CD4-positive, alpha-beta T cell treated with Interleukin-6 for 4 hours (primary cell): Measurements from ENCODE around the gene AGBL4.
"Not testable (repeated sequence)": the region's sequence is repeated elsewhere in the genome, so short reads cannot be mapped to it uniquely, and the experiment has no call there.

Experiments used
- DNase-seq: peaks from one replicate; pipeline ENCODE4 v3.0.0-alpha.2; 2020; ENCODE audit warnings: mixed read lengths

The AGBL4 gene

DNA sequence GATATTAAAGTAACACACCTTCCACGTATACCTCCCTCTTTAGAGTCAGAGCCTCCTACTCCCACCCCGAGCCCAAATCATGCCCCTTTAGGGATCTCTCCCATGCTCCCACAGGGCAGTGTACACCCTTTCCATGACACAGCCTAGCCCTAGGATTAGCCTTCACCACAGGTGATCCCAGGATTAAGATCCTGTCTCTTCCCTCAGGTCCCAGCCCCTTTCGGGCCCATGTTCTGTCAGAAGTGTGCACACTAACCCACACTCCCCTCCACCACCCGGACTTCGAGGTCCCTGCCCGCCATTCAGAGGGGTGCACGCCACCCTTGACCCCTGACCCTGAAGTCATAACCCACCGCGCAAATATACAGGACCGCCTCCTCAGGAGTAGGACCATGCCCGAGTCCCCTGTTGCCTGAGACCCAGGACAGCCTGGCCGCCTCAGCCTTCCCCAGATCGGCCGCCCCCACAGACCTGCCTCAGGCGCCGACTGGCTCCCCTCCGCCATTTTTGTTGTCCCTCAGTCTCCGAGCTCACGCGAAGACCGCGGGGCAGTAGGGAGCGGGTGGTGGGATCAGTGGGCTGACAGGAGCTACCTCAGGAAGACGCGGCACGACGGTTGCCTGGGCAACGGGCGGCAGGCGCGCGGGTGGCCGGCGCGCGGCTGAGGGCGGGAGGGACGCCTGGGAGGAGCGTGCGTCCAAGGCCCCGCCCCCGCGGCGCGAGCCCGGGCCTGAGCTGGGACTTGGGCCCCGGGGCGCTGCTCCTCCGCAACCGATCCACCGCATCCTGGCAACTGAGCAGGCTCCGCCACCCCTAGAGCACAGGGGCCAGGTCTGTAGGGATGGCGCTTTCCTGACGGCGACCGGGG lies at the start of gene AGBL4:
Gene AGBL4 (minus strand): TSS at position 663 of the 868 bp plus-strand sequence.
- DNase-seq, result no peak

DNA sequence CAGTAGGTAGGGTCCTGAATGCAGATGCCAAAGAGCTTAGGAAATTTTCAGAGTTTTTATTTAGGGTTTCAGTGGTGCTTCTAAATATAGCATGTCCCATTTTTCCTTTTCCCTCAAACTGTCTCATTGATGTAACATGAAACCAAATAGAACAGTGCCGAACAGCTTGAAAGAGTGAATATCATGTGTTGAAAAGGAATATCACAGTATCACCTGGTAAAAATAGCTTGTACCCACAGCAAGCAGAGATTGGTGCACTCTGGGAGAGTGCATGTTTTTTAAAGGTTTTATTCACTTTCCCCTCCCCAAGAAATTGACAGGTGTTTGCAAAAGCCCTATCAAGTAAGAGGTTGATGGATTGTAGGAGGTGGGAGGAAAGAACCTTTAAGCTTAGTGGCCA lies 43.1 kb upstream of the AGBL4 start:
- DNase-seq, result no peak

DNA sequence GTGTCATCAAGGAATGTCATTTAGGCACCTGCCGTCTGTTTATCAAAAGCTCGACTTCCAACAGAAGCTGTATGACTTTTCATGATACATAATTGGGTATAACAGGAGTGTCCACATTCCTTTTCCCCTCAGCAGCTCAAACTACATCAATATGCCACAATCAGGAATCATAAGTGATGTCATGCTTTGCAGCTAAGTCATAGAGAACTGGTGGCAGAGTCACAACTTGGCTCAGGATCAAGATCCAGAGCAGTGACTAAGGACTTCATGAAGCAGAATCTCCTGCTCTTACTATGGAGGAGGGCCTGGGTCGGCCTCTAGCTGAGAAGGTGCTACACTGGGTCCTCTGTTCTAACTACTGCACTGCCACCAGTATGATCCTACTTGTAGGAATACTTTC lies 36.5 kb upstream of the AGBL4 start:
- DNase-seq, result no peak

DNA sequence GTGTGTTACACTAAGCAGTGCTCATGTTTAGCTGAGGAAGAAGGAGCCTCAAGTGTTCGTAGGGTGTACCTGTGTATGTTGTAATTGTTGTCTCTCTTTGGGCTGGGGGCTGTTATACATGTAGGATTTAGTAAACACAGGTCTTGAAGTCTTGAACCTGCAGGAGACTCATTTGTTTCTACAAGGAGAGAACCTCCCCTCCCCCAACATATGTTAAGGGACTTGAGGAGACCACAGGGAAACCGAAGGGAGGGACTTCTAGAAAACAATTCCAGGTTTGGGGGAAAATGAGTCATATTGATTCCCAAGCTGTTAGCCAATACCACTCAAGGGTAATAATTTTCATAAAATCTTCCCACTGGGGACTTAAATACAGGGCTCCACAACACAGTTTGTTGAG lies 25.0 kb upstream of the AGBL4 start:
- no peak for DNase-seq

DNA sequence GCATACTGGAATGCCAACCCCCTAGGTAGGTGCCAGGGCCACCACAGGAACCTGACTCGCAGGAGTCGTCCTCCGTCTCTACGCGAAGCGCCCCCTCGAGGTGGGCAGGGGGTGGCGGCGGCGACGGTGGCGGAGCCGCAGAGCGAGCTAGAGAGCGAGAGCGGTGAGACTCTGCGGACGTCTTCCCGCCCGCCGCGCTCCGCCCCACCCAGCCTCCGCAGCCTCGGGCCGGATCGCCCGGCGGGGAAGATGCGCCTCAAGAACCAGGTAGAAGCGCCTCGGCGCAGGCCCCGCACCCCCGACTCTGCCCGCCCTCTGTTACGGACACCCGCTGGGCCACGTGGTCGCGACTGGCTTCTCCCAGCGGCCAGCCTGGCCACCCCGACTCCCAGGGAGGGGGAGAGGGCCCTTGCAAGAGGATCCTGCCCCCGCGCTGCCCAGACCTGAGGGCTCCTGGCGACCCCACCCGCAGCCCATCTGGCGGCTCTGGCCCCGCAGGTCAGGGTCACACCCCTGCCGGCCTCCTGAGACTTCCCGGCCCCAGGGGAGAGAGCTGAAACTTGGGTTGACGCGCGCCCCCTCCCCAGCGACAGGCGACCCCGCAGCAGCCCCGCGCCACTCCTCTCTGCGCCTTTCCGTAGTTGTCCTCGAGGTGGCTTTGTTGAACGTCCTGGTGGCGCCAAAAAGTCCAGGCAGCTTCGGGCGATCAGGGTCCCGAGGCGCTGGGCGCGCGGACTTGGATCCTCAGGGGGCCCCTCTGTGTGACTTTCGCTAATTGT lies 24.4 kb upstream of the AGBL4 start:
- DNase-seq, result no peak

DNA sequence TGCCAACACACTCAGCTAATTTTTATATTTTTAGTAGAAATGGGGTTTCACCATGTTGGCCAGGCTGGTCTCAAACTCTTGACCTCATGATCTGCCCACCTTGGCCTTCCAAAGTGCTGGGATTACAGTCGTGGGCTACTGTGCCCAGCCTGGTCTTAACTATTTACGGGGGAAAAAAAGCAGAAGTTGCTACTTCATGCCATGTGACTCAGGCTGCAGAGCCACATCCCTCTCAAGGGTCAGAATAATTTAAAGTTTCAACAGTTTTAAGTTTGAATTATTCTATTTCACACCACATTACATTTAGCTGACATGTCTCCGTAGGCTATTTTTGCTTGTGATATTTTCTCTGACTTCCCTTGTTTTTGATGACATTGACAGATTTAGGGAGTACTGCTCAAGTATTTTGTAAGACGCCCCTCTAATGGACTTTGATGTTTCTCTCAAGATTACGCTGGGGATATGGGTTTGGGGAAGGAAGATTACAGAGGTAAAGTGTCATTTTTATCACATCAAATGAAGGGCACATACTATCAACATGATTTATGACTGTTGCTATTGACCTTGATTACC lies 14.6 kb upstream of the AGBL4 start:
- DNase-seq, result no peak

DNA sequence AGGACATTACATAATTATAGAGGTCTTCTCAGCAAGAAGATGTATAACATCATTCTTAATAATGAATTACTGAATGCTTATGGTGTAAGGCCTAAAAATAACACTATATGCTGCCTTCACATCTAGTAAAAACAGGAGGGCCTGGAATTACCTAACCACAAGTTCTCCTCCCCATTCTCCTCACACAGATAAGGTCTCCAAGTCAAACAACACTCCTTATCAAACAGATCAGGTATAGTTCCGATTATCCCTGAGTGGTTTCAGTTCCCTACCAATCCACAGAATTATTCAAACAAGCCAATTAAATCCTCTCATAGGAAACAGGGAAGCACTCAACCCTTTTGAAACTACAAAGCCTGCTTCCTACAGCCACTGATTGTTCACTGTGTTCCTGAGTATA lies 4.0 kb upstream of the AGBL4 start:
- no peak for DNase-seq

DNA sequence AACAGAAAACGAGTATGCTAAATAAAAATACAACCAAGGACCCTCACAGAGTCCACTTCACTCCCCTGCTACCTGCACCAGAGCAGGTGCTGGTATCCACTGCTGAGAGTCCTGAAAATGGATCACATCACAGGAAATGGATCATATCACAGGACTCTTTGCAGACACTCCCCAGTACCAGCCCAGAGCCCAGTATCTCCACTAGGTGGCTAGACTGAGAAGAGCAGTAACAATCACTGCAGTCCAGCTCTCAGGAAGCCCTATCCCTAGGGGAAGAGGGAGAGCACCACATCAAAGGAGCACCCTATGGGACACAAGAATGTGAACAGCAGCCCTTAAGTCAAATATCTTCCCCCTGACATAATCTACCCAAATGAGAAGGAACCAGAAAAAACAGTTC lies 28.0 kb downstream of the AGBL4 start:
- DNase-seq, result no peak

DNA sequence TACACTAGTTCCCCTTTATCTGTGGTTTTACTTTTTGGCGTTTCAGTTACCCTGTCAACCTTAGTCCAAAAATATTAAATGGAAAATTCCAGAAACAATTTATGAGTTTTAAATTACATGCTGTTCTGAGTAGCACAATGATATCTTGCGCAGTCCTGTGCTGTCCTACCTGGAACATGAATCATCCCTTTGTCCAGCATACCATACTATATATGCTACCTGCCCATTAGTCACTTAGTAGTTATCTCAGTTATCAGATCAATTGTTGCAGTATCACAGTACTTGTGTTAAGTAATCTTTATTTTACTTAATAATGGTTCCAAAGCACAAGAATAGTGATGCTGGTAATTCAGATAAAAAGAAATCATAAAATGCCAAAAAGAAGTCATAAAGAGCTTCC lies 52.7 kb downstream of the AGBL4 start:
- no peak for DNase-seq

DNA sequence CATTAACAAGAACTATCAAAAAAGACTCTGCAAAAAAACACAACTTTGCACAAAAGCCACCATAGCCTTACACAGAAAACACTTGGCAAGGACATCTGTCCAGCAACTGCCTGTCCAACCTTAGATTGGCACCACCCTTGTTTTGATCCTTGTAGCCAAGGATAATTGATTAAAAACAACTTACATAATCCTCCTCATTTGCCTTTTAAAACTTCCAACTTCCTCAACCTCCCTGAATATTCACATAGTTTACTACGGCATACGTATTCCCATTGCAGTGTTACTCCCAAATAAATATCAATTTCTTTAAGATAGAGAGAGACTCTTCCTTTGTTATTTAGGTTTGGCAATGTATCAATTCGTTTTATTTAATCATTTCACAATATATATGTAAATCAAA lies 72.4 kb downstream of the AGBL4 start:
- DNase-seq, result no peak

DNA sequence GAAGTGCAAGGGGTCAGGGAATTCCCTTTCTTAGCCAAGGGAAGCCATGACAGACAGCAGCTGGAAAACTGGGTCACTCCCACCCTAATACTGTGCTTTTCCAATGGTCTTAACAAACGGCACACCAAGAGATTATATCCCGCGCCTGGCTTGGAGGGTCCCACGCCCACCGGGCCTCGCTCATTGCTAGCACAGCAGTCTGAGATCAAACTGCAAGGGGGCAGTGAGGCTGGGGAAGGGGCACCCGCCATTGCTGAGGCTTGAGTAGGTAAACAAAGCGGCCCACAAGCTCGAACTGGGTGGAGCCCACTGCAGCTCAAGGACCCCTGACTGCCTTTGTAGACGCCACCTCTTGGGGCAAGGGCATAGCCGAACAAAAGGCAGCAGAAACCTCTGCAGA lies 108.5 kb downstream of the AGBL4 start:
- DNase-seq, result not testable (repeated sequence)

DNA sequence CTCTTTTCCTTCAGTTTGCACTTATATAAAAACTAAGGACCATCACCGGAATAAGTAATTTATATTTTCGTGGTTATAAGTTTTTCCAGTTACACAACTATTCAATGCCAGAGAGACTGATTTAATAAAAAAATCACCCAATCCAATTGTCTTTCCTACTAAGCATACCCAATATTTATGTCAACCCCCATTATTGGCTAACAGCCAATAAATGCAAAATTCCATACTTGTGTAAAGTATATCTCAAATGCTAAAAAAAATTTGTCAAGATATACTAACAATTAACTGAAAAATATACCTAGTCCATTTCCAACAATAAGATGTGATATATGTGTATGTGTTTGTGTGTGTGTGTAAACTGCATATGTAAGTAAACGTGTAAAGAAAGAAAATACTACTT lies 117.4 kb downstream of the AGBL4 start:
- DNase-seq, result no peak

DNA sequence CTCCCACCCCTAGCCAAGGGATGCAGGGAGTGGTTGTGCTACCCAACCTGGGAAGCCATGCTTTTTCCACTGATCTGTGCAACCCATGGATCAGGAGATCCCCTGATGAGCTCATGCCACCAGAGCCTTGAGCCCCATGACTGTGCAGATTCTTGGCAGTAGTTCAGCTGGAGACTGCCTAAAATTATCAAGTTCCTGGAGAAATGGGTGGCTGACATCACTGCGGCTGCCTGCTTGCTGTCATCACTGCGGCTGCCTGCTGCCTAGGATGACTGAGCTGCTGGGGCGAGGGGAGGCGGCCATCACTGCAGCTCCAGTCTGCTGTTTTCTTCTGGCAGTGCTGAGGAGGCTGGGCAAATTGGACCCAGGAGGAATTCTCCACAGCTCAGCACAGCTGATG lies 159.2 kb downstream of the AGBL4 start:
- no peak for DNase-seq

DNA sequence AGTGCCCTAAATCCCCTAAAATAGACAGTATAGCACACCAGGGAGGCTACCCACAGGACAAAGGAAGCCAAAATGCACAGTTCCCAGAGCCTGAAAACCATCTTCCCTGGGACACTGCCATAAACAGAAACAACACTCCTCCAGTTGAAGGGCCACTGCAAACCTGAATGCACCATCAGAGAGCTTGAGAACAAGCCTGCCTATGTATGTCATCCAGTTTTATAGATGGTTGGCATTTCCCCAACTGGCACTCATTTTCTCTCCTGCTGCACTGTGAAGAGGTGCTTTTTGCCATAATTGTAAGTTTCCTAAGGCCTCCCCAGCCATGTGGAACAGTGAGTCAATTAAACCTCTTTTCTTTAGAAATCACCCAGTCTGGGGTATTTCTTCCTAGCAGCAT lies 169.0 kb downstream of the AGBL4 start:
- DNase-seq, result no peak

DNA sequence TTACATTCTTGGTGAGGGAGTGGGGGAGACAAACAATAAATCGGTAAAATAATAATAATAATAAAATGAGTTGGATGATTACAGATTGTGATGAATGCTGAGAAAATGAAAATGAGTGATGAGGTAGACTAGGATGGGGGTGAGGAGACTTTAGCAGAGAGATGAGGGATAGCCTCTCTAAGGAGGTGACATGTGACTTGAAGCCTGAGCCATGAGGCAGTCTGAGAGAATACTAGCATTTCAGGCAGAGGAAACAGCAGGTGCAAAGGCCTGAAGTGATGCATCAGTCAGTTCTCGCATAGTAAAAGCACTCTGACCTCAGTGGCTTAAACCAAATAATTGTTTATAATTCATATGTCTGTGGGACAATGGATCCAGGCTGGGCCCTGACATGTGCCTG lies 181.2 kb downstream of the AGBL4 start:
- DNase-seq, result no peak

DNA sequence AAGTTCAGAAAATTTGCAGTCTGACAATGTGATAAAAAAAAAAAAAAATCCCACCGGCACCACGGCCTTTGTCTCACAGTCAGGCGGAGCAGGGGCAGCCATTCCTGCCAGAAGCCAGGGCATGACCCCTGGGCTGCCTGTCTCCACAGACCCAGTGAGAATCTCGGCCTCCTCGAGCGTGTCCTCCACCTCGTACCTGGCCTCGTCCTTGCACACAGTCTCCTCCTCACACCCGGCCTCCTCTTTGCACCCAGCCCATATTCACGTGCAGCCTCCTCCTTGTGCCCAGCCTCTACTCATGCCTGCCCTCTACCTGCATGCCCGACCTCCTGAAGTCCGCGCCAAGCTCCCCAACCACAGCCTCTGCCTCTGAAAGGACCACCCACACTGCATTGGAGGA lies 182.0 kb downstream of the AGBL4 start:
- no peak for DNase-seq

DNA sequence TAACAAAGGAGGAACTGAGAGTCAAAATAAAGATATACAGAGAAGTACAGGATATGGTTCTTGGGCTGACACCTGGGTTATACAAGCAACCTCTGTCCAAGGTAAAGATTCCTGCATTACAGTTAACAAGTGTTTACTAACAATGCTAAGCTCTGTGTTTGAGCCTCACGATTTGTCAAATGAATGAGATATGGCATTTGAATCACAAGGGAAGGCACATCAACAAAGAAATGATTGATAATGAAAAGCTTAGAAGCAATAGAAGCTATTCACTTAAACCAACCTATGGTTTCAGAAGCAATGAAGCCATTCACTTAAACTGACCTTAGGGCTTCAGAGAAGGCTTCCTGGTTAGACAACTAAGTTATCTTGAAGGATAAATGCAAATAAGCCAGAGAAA lies 199.5 kb downstream of the AGBL4 start:
- DNase-seq, result no peak

DNA sequence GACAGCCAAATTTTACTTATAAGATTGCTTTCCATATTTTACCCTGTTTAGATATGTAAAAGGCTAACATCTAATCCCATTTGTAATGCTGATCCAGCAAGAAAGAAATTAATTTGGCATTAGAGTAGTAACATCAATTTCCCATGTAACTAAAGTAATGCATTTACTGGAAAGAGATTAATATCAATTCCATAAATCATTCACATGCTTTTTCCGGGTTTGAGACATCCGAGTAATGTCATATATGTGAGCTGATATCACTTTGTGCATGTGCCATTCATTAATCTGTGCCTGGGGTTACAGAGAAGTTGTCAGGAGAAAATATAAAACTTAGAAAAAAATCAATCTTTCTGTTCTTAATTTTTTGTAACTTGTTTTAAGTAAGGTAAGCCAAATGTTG lies 206.1 kb downstream of the AGBL4 start:
- no peak for DNase-seq

DNA sequence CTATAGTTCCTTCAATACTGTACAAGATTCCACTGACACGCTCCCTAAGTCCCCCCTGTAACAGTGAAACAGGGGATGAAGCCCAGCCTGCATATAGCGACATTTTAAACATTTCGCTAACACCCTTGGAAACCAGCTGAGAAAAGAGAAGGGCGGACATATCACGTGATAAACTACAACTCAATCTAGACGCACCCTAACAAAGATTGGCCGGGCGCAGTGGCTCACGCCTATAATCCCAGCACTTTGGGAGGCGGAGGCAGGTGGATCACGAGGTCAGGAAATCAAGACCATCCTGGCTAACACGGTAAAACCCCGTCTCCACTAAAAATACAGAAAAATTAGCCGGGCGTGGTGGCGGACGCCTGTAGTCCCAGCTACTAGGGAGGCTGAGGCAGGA lies 236.7 kb downstream of the AGBL4 start:
- DNase-seq, result not testable (repeated sequence)

DNA sequence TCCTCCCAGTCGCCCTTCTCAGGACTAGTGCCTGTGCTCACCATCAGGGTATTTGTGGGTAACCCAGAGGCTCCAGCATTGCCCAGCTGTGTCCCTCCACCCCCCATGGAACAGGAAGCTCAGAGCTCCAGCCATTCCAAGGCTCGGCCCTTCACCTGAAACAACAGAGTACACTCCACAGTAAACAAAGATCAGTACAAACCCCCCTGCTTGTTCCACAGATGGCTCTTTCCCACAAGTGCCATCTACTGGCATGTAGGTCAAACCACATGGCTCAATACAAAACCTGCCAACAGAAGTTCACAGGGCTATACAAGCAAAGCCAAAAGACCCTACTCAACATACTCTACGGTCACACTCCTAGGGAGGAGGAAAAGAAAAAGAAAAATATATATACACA lies 258.7 kb downstream of the AGBL4 start:
- DNase-seq, result no peak

DNA sequence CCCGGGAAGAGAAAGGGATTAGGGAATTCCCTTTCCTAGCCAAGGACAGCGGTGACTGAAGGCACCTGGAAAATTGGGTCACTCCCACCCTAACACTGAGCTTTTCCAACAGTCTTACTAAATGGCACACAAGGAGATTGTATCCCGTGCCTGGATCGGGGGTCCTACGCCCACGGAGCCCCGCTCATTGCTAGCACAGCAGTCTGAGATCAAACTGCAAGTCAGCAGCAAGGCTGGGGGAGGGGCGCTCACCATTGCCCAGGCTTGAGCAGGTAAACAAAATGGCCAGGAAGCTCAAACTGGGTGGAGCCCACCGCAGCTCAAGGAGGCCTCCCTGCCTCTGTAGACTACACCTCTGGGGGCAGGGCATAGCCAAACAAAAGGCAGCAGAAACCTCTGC lies 285.6 kb downstream of the AGBL4 start:
- not testable (repeated sequence) for DNase-seq

DNA sequence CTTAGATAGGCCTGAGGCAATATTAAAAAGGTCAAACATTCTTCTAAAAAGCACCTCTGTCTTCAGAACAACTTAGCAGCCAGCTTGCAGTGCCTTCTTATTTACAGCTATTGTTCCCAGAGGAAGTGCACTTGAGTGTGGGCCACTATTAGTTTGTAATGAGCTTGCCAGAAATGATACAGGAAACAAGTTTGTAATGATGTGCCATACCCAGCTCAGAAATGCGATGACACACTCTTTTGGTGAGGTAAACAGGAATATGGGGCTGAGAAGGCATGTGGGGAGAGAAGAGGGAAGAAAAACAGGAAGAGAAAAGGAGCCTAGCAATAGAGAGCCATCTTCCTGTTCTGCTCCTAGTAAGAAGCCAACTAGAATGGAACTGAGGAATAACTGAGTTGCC lies 295.4 kb downstream of the AGBL4 start:
- DNase-seq, result no peak

DNA sequence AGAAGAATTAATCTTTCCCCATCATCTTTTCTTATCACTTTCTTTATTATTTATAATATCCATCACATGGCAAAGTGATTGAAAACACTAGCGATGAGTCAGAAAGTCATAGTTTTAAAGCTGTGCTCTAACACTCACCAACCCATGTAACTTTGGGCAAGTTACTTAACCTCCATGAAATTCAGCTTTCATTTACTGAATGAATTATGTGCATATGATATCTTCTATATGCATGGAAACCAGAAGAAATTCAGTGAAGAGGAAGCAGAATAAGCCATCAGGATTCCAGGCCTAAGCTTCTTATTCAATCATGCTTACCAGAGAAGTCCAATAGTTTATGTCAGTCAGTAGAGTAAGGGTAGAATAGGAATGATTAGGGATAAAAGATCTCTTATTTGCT lies 300.1 kb downstream of the AGBL4 start:
- DNase-seq, result no peak

DNA sequence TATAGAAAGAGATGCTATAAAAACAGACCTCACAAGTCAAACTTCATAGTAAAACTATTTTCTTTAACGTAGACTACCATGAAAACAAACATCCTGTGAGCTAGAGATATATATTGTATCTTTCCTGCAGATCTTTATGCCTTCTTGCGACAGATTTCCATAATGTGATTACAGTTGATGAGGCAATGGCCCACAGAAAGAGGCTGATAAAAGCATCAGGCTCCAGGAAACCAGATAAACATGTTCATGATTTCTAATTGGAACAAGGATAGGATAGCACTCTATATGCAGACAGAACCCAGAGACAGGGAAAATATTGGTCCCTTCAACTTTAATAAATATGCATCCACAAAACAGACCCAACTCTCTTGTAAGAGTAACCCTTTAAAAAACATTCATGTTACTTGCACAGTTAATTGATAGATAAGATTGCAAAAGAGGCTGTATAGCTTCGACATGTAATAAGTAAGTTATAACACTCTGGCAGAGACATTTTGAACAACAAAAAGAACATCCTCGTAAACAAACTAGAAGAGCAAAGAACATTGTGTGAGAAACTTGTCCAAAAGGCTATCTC lies 329.4 kb downstream of the AGBL4 start:
- no peak for DNase-seq
